WTC11 (cell line): ENCODE results near the gene NPAT.

ENCODE experiments used
- KAT7 ChIP-seq: sonication (generic); formaldehyde crosslinking; IDR thresholded peaks from 2 replicates; pipeline ENCODE4 v1.8.1; 2023; ENCODE audit warnings: missing genetic modification reagents, mild to moderate bottlenecking, borderline replicate concordance
- RELA ChIP-seq: sonication (generic); formaldehyde crosslinking; IDR thresholded peaks from 2 replicates; pipeline ENCODE4 v1.8.1; 2022; ENCODE audit warnings: missing genetic modification reagents, mild to moderate bottlenecking, borderline replicate concordance
- TEAD1 ChIP-seq: sonication (generic); formaldehyde crosslinking; IDR thresholded peaks from 2 replicates; pipeline ENCODE4 v1.8.0; 2022; ENCODE audit warnings: mild to moderate bottlenecking, missing genetic modification reagents
- TF ChIP-seq, protein P1 (sequence below): sonication (generic); formaldehyde crosslinking; IDR thresholded peaks from 2 replicates; pipeline ENCODE4 v1.8.1; 2023; ENCODE audit warnings: mild to moderate bottlenecking, missing genetic modification reagents, borderline replicate concordance
- TF ChIP-seq, protein P2 (sequence below): fragments of 200-600 bp; IDR thresholded peaks from 2 replicates; pipeline ENCODE4 v1.8.0; 2022; ENCODE audit warnings: antibody characterized with exemption

DNA sequence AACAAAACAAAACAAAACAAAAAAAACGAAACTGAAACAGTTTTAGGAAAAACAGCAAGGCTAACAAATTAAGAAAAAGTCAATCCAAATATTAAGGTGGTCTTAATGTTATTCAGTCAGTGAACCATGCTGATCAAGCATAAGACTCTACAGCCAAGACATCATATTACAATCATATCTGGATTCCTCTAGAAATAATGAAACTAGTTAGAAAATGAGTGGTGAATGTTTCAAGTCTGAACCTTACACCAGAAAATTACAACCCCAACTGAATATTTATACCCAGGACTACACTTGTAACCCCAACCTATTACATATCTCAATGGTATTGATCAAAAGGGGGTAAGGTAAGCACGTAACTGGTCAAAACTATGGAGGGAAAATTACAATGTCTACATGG lies 52.3 kb downstream of the NPAT start:
- TF ChIP-seq RELA (no peak), KAT7 (CRISPR knock-in tag) (no peak), TEAD1 (no peak)
- TF ChIP-seq, protein P1, sequence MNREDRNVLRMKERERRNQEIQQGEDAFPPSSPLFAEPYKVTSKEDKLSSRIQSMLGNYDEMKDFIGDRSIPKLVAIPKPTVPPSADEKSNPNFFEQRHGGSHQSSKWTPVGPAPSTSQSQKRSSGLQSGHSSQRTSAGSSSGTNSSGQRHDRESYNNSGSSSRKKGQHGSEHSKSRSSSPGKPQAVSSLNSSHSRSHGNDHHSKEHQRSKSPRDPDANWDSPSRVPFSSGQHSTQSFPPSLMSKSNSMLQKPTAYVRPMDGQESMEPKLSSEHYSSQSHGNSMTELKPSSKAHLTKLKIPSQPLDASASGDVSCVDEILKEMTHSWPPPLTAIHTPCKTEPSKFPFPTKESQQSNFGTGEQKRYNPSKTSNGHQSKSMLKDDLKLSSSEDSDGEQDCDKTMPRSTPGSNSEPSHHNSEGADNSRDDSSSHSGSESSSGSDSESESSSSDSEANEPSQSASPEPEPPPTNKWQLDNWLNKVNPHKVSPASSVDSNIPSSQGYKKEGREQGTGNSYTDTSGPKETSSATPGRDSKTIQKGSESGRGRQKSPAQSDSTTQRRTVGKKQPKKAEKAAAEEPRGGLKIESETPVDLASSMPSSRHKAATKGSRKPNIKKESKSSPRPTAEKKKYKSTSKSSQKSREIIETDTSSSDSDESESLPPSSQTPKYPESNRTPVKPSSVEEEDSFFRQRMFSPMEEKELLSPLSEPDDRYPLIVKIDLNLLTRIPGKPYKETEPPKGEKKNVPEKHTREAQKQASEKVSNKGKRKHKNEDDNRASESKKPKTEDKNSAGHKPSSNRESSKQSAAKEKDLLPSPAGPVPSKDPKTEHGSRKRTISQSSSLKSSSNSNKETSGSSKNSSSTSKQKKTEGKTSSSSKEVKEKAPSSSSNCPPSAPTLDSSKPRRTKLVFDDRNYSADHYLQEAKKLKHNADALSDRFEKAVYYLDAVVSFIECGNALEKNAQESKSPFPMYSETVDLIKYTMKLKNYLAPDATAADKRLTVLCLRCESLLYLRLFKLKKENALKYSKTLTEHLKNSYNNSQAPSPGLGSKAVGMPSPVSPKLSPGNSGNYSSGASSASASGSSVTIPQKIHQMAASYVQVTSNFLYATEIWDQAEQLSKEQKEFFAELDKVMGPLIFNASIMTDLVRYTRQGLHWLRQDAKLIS (CRISPR knock-in tag), result no peak
- TF ChIP-seq, protein P2, sequence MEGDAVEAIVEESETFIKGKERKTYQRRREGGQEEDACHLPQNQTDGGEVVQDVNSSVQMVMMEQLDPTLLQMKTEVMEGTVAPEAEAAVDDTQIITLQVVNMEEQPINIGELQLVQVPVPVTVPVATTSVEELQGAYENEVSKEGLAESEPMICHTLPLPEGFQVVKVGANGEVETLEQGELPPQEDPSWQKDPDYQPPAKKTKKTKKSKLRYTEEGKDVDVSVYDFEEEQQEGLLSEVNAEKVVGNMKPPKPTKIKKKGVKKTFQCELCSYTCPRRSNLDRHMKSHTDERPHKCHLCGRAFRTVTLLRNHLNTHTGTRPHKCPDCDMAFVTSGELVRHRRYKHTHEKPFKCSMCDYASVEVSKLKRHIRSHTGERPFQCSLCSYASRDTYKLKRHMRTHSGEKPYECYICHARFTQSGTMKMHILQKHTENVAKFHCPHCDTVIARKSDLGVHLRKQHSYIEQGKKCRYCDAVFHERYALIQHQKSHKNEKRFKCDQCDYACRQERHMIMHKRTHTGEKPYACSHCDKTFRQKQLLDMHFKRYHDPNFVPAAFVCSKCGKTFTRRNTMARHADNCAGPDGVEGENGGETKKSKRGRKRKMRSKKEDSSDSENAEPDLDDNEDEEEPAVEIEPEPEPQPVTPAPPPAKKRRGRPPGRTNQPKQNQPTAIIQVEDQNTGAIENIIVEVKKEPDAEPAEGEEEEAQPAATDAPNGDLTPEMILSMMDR, result no peak
